ENCODE results near the gene NELFCD.
"Not testable (repeated sequence)": the region's sequence is repeated elsewhere in the genome, so short reads cannot be mapped to it uniquely, and the experiment has no call there.

Gene NELFCD

DNA sequence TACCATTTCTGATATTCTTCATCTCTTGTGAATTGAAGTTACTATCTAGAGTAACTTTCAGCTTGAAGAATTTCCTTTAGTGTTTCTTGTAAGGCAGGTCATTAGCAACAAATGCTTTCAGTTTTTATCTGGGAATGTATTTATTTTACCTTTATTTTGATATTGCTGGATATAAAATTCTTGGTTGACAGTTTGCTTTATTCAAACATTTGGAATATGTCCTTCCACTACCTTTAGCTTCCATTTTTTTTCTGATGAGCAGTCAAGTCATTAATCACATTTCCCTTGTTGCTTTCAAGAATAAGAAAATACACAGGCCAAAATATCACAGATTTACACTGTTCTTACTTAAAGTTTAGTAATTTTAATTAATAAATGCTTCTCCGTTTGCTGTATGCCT lies 5.7 kb upstream of the NELFCD start:
- DNase-seq: no peak

DNA sequence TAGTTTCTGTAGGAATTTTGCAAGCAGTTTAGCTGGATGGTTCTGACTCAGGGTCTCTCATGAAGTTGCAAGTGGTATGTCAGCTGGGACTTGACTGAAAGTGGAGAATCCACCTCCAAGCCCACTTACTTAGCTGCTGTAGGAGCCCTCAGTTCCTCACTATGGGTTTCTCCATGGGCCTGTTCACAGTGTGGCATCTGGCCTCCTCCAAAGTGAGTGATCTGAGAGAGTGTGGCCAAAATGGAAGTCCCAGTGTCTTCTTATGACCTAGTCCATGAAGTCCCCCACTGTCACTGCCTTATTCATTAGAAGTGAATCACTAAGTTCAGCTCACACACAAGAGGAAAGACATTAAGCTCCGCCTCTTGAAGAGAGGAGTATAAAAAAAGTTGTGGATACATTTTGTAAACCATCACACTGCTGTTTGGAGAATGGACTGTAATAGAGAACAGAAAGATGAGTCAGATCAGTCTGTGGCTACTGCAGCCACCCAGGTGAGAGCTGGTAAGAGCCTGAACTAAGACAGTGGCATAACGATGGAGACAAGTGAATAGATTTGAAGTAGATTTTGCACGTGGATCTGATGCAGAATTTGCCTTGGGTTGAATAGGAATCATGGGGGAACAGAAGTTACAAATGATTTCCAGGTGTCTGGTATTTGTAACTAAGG lies 4.9 kb upstream of the NELFCD start:
- no peak for DNase-seq

DNA sequence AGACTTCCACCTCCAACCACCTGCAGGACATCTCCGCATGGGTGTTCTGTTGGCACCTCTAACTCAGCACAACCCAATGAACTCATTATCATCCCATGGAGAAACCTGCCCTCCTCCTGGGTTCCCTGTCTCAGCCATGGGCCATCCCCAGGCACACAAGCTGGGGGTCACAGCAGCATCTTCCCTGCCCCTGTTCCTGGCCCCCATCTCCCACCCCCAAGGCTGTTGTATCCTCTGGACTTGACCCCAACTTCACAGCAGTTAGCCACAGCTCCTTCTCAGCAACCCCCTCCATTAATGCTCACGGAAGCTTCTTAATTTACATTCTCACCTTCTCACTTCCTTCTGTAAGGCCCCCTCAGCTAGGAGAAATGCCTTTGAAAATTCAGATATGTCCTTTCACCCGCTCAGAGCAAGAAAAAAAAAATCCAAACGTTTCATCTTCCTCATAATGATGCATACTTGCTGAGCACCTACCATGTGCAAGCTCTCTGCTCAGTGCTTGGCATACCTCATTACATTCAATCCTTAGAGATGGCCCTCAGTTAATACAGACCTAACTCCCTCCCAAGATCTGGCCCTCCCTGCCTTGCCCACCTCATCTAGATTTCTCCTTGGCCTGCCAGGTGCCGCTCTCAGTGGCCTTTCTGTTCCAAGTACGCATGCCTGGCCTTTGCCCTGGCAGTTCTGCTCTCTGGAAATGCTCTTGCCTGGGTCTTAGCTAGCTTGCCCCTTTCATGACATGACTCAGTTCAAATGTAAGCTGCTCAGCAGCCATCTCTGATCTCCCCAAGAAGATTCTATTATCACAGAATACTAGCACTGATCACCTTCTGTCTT lies 2.5 kb upstream of the NELFCD start:
- no peak for DNase-seq

GRCh38 chr20:58981628-58982364 lies 740 bp downstream of the NELFCD start:
- no peak for DNase-seq

- DNase-seq: no peak
Measured at GRCh38 chr20:58982406-58983114, 1.5 kb downstream of the NELFCD start.

DNA sequence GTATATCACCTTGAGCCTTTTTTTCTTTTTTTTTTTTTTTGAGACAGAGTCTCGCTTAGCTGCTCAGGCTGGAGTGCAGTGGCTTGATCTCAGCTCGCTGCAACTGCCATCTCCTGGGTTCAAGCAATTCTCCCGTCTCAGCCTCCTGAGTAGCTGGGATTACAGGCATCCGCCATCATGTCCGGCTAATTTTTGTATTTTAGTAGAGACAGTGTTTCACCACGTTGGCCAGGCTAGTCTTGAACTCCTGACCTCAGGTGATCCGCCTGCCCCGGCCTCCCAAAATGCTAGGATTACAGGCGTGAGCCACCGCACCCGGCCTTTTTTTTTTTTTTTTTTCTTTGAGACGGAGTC lies 2.0 kb downstream of the NELFCD start:
- not testable (repeated sequence) for DNase-seq

- no peak for DNase-seq
Measured at GRCh38 chr20:58984691-58985090, 3.6 kb downstream of the NELFCD start.

GRCh38 chr20:58985656-58986055 lies 4.6 kb downstream of the NELFCD start:
- no peak for DNase-seq

DNA sequence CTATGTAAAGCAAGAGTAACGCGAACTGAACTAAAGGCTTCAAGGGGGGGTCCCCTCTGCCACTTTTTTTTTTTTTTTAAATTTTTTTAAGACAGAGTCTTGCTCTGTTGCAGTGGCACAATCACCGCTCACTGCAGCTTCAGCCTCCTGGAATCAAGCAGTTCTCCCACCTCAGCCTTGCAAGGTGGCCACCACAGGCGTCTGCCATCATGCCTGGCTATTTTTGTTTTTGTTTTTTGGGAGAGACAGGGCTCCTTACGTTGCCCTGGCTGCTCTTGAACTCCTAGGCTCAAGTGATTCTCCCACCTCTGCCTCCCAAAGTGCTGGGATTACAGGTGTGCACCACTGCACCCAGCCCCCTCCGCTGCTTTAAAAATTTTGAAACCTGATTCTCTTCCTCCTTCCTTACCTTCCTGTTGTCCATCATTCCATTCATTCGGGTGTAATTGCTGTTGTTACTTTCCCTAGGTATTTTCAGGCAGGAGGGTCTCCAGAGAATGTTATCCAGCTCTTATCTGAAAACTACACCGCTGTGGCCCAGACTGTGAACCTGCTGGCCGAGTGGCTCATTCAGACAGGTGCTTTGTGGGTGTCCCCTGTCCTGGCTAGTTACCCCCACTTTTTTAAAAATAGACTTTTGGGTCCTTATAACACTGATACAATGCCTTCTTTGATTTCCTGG lies 5.4 kb downstream of the NELFCD start:
- DNase-seq: no peak

- DNase-seq: no peak
Measured at GRCh38 chr20:58986968-58987517, 6.0 kb downstream of the NELFCD start.

DNA sequence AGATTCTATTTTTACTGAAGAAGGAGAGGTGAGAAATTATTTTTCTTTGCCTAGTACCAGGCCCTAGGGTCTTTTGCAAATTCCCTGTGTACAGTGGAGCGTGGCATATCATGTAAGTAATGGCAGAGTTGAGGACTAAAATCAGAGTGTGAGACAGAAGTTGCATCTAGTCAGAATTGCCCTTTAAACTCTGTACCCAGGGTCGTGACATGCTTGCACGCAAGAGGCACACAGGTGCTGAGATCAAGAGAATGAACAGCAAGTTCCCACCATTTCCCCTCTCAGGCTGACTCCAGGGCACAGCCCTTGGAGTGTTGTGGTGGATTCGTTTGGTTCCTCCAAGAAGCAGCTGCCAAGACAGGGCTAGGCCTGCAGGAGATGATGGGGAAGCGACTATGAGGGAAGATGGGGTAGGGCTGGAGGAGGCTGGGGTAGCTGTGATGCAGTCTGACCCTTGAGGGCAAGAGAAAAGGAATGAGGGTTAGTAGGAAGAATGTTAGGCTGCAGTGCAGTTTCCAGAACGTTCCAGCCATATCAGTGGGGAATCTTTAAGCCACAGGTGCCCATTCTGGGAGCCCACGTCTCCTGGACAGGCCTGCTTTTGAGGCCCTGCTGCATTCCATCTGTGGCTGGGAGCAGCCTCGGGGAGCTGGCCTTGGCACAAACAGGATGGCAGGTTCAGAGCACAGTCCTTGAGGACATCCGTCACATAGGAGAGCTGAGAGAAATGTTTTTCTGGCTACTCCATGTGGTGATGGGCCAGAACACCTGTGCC lies 6.9 kb downstream of the NELFCD start:
- no peak for DNase-seq

- DNase-seq: no peak
Measured at GRCh38 chr20:58988565-58988882, 7.5 kb downstream of the NELFCD start.

DNA sequence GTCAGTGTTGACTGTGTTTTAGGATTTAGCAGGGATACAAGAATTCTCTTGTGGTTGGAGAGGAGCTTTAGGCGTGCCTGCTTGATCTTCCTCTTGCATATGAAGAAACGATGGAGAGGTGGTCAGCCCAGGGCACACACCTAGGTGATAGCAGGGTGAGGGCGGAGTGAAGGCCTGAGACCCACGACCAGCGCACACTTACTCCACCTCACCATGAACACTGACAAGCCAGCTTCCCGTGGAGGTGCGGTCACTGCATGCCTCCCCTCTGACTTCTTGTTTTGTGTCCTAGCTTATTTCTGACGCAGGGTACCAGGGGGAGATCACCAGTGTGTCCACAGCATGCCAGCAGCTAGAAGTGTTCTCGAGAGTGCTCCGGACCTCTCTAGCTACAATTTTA lies 8.1 kb downstream of the NELFCD start:
- no peak for DNase-seq

- DNase-seq: no peak
Measured at GRCh38 chr20:58990651-58991445, 9.8 kb downstream of the NELFCD start.

- no peak for DNase-seq
Measured at GRCh38 chr20:58991715-58992114, 10.7 kb downstream of the NELFCD start.

DNA sequence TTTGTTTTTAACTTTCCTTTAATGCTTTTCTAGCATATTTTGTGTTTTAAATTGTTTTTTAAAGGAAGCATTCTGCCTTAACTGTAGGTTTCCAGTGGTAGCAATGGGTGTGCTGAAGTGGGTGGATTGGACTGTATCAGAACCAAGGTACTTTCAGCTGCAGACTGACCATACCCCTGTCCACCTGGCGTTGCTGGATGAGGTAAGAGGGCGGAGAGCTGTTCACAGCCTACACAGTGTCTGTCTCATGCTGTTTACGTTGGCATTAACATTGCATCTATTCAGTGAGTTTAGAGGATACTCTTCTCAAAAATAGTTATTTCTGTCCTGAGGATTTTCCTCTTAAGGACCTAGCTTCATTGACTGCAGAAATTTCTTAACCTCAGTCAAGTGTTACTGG lies 11.9 kb downstream of the NELFCD start:
- DNase-seq: no peak

DNA sequence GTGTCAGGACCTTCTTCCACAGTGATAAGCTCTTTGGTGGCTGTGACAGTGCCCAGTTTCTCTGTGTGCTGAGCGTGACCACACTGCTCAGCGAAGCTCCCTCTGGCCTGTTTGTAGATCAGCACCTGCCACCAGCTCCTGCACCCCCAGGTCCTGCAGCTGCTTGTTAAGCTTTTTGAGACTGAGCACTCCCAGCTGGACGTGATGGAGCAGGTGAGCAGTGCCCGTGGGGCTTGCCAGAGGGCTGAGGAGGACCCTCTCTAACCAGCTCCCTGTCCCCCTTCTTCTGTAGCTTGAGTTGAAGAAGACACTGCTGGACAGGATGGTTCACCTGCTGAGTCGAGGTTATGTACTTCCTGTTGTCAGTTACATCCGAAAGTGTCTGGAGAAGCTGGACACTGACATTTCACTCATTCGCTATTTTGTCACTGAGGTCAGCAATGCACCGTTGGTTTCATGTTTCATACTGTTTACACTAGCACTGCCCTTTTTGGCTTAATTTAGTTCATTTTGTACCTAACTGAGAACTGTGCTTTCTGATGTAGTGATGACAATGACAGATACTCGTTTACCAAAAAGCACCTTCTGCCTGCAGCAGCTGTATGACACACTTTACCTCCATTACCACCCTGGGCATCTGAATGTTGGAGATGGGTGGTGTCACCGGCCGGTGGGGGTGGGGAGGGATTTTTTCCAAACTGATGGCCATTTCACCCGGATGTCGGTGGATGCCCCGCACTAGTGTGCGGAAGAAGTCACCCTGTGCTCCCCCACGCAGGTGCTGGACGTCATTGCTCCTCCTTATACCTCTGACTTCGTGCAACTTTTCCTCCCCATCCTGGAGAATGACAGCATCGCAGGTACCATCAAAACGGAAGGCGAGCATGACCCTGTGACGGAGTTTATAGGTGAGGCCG lies 12.5 kb downstream of the NELFCD start:
- DNase-seq: no peak

- DNase-seq: no peak
Measured at GRCh38 chr20:58994390-58995159, 13.5 kb downstream of the NELFCD start.
